OCI-LY3 (cell line): ENCODE results near the gene OR13D1.
"Not testable (repeated sequence)": the region's sequence is repeated elsewhere in the genome, so short reads cannot be mapped to it uniquely, and the experiment has no call there.

Source experiments
- H2AFZ ChIP-seq: fragments of 200-600, 300-600 bp; shearing (Covaris generic); 2 replicates; pipeline ENCODE4 v1.6.0; 2014; ENCODE audit warnings: antibody characterized with exemption, low read depth, low read length
- H3K27ac ChIP-seq: fragments of 200-600, 300-600 bp; sonication (generic); 2 replicates; pipeline ENCODE4 v1.5.1; 2014; ENCODE audit warnings: mild to moderate bottlenecking, low read length, moderate library complexity, mixed read lengths
- H3K27me3 ChIP-seq: fragments of 200-600, 300-600 bp; sonication (generic); 2 replicates; pipeline ENCODE4 v1.6.1; 2014; ENCODE audit warnings: low read depth, low read length, mixed read lengths
- H3K36me3 ChIP-seq: fragments of 200-600, 300-600 bp; sonication (generic); replicated peaks from 2 replicates; pipeline ENCODE3; 2014; ENCODE audit warnings: low read depth, low read length, mixed read lengths
- H3K4me1 ChIP-seq: fragments of 300-600, 200-600 bp; sonication (generic); 2 replicates; pipeline ENCODE4 v1.6.1; 2014; ENCODE audit warnings: low read length, mixed read lengths
- H3K4me2 ChIP-seq: fragments of 200-600, 300-600 bp; sonication (generic); 2 replicates; pipeline ENCODE4 v1.6.1; 2014; ENCODE audit warnings: low read length, mixed read lengths
- H3K4me3 ChIP-seq: fragments of 300-600, 200-600 bp; sonication (generic); 2 replicates; pipeline ENCODE4 v1.5.1; 2014; ENCODE audit warnings: antibody characterized with exemption, mild to moderate bottlenecking, low read length, moderate library complexity
- H3K79me2 ChIP-seq: fragments of 300-600, 200-600 bp; shearing (Covaris generic); 2 replicates; pipeline ENCODE4 v1.6.1; 2014; ENCODE audit warnings: mild to moderate bottlenecking, low read length, mixed read lengths
- H3K9ac ChIP-seq: fragments of 300-600, 200-600 bp; shearing (Covaris generic); 2 replicates; pipeline ENCODE4 v1.6.0; 2014; ENCODE audit warnings: mild to moderate bottlenecking, low read length, moderate library complexity
- H3K9me3 ChIP-seq: fragments of 200-600, 300-600 bp; shearing (Covaris generic); 2 replicates; pipeline ENCODE4 v1.6.1; 2014; ENCODE audit warnings: low read length, mixed read lengths; ENCODE audit not compliant: insufficient read depth
- H4K20me1 ChIP-seq: fragments of 200-600, 300-600 bp; sonication (generic); 2 replicates; pipeline ENCODE4 v1.6.1; 2016; ENCODE audit warnings: low read length, mixed read lengths; ENCODE audit not compliant: insufficient read depth
- EZH2phosphoT487 ChIP-seq: fragments of 200-600 bp; shearing (Covaris generic); IDR thresholded peaks from 2 replicates; pipeline ENCODE4 v1.6.1; 2018; ENCODE audit warnings: antibody characterized with exemption, mixed run types, low read depth
- TF ChIP-seq, protein P1 (sequence below): fragments of 200-600, 300-600 bp; sonication (generic); IDR thresholded peaks from 2 replicates; pipeline ENCODE4 v1.5.1; 2014; ENCODE audit warnings: antibody characterized with exemption, low read length, low read depth

Gene OR13D1

DNA sequence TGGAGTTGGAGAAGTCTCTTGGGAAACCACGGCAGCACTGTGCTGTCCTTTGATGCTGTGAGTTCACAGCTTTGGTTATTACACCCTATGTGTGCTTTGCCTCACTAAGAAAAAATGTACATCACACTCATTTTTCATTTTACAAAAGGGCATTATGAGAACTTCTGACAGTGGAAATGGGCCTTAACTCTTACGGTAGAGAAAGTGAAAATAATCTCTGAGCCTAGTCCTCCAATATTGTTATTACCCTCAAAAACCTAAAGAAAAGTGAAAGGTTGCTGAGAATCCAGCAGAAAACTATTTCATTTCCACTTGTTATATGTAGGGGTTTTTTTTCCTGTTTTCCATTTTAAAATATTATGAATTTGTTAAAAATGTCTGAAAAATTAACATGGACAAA lies 8.2 kb upstream of the OR13D1 start:
- Histone ChIP-seq H3K9ac (no peak overlapping the region), H3K4me3 (no peak overlapping the region), H3K27me3 (no peaks in the 10 kb centered on the region), H3K79me2 (no peaks in the 10 kb centered on the region), H3K27ac (no peak overlapping the region), H3K4me1 (no peaks in the 10 kb centered on the region), H4K20me1 (no peaks in the 10 kb centered on the region), H2AFZ (no peak overlapping the region), H3K36me3 (no peaks in the 10 kb centered on the region), H3K4me2 (no peak overlapping the region), H3K9me3 (no peaks in the 10 kb centered on the region)
- TF ChIP-seq EZH2phosphoT487: no peak
- TF ChIP-seq, protein P1, sequence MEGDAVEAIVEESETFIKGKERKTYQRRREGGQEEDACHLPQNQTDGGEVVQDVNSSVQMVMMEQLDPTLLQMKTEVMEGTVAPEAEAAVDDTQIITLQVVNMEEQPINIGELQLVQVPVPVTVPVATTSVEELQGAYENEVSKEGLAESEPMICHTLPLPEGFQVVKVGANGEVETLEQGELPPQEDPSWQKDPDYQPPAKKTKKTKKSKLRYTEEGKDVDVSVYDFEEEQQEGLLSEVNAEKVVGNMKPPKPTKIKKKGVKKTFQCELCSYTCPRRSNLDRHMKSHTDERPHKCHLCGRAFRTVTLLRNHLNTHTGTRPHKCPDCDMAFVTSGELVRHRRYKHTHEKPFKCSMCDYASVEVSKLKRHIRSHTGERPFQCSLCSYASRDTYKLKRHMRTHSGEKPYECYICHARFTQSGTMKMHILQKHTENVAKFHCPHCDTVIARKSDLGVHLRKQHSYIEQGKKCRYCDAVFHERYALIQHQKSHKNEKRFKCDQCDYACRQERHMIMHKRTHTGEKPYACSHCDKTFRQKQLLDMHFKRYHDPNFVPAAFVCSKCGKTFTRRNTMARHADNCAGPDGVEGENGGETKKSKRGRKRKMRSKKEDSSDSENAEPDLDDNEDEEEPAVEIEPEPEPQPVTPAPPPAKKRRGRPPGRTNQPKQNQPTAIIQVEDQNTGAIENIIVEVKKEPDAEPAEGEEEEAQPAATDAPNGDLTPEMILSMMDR: no peak

DNA sequence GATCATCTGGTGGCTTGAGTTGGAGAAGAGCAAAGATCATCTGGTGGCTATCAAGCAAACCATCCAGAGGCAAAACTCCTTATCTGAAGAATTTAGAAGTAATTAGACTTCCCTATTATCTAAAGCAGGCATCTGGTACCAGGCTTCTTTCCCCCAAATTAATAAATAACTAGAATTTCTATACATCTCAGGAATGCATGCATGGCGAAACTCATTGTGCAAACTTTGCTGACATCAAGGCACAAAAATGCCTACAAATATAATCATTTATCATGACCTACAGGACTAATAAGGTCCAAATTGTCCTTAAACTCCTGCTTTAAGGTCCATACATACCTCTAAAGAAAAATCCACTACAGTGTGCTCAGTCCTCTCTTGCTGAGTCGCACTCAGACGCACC lies 6.0 kb downstream of the OR13D1 start:
- Histone ChIP-seq H3K4me1 (no peaks in the 10 kb centered on the region), H3K36me3 (no peaks in the 10 kb centered on the region), H3K4me2 (no peak overlapping the region), H3K9ac (no peak overlapping the region), H3K27me3 (no peaks in the 10 kb centered on the region), H3K9me3 (no peaks in the 10 kb centered on the region), H4K20me1 (no peaks in the 10 kb centered on the region), H3K27ac (no peak overlapping the region), H2AFZ (no peak overlapping the region), H3K4me3 (no peak overlapping the region), H3K79me2 (no peaks in the 10 kb centered on the region)
- TF ChIP-seq, protein P1: no peak
- no peak for TF ChIP-seq EZH2phosphoT487

DNA sequence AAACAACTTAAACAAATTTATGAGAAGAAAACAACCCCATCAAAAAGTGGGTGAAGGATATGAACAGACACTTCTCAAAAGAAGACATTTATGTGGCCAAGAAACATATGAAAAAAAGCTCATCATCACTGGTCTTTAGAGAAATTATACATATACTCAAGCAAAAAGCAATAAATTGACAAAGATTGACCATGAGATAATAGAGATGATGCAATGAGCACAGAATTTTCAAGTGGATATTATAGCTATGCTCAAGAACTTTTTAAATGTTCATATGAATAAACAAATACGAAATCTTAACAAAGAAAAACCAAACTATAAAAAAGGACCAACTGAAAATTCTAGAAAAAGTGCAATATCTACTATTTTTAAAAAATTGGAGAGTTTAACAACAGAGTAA lies 14.4 kb downstream of the OR13D1 start:
- H3K4me2 ChIP-seq, H3K4me3 ChIP-seq, H3K9me3 ChIP-seq, H3K27ac ChIP-seq, H3K79me2 ChIP-seq, H2AFZ ChIP-seq, H3K27me3 ChIP-seq, H4K20me1 ChIP-seq, H3K36me3 ChIP-seq, H3K9ac ChIP-seq: not testable (repeated sequence)
- peaks cover 14% of the 10 kb centered on the region for H3K4me1 ChIP-seq

DNA sequence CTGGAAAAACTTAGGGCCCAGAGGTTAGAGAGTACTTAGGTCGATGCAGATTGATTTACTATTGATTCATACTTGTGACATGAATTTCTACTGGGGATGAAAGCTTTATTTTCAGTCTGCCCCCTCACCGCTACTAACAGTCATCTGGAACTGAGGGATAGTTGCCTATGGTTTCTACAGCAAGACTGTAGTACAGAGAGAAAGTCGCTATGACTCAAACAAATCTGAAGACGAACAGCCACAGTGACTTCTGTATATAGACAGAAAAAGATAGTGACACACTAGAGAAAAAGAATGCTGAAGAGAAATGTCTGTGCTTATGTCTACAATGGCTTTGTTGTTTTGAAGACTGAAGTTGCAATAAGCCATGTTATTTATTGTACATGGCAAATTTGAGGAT lies 17.3 kb downstream of the OR13D1 start:
- Histone ChIP-seq H3K9me3 (no peaks in the 10 kb centered on the region), H3K27me3 (0 out of 2 replicates have a peak, but pooled peaks cover 8% of the 10 kb centered on the region), H3K4me3 (no peak overlapping the region), H2AFZ (no peak overlapping the region), H3K4me2 (no peak overlapping the region), H3K27ac (no peak overlapping the region), H3K79me2 (no peaks in the 10 kb centered on the region), H3K36me3 (no peaks in the 10 kb centered on the region), H4K20me1 (no peaks in the 10 kb centered on the region), H3K4me1 (peaks cover 14% of the 10 kb centered on the region), H3K9ac (no peak overlapping the region)
- TF ChIP-seq, protein P1: no peak
- no peak for TF ChIP-seq EZH2phosphoT487

DNA sequence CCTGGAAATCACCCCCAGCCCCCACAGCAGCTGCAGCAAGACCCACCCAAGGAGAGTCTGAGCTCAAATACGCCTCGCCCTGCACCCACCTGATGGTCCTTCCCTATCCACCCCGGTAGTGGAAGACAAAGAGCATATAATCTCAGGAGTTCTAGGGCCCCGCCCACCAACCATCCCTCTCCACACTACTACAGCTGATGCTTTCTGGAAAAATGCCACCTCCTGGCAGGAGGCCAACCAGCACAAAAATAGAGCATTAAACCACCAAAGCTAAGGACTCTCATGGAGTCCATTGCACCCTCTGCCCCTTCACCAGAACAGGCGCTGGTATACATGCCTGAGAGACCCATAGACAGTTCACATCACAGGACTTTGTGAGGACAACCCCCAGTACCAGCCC lies 30.7 kb downstream of the OR13D1 start:
- Histone ChIP-seq H3K79me2 (no peaks in the 10 kb centered on the region), H3K27me3 (no peaks in the 10 kb centered on the region), H3K4me2 (no peak overlapping the region), H4K20me1 (no peaks in the 10 kb centered on the region), H3K4me1 (no peaks in the 10 kb centered on the region), H3K9ac (no peak overlapping the region), H3K27ac (no peak overlapping the region), H3K9me3 (no peaks in the 10 kb centered on the region), H2AFZ (no peak overlapping the region), H3K4me3 (no peak overlapping the region), H3K36me3 (no peaks in the 10 kb centered on the region)
- TF ChIP-seq EZH2phosphoT487: no peak
- TF ChIP-seq, protein P1: no peak
